ENCODE data around the gene TSHZ1.

The TSHZ1 gene

GRCh38 chr18:75222407-75222806, 11.8 kb downstream of the TSHZ1 start:
- CTCF ChIA-PET: interaction anchor here (1.3 kb wide), 1 partner anchor 10 kb away, joined by 3 read pairs; no protein-coding TSS in a partner anchor
- POLR2A ChIA-PET: no interaction called here
- DNase-seq (ENCODE audit: low read depth, low spot score): no peak
- H3K4me3 ChIP-seq (ENCODE audit: low read depth, low read length): no peak overlapping the region
- no peak for TF ChIP-seq CTCF (IDR thresholded peaks at IDR 0.05; ENCODE audit: insufficient read depth, low read length, missing control alignments)

GRCh38 chr18:75223687-75224347, 13.2 kb downstream of the TSHZ1 start:
- TF ChIP-seq CTCF (IDR thresholded peaks at IDR 0.05; ENCODE audit: insufficient read depth, low read length, missing control alignments): no peak
- ChIA-PET CTCF (interaction anchor here (1.2 kb wide), 1 partner anchor 11 kb away, joined by 3 read pairs; no protein-coding TSS in a partner anchor), POLR2A (no interaction called here)
- no peak for DNase-seq (ENCODE audit: low read depth, low spot score)
- no peak overlapping the region for H3K4me3 ChIP-seq (ENCODE audit: low read depth, low read length)

- no peak for TF ChIP-seq CTCF (IDR thresholded peaks at IDR 0.05; ENCODE audit: insufficient read depth, low read length, missing control alignments)
- POLR2A ChIA-PET: no interaction called here
- DNase-seq (ENCODE audit: low read depth, low spot score): no peak
- H3K4me3 ChIP-seq (ENCODE audit: low read depth, low read length): peak overlapping the region; percentile 33
- CTCF ChIA-PET: interaction anchor here (0.5 to 1.2 kb wide), 2 partner anchors 573 to 1029 kb away, joined by 3 read pairs; no protein-coding TSS in a partner anchor
These were observed 15.8 kb downstream of the TSHZ1 start for GRCh38 chr18:75226286-75226955.

- no peak for DNase-seq (ENCODE audit: low read depth, low spot score)
- TF ChIP-seq CTCF (IDR thresholded peaks at IDR 0.05; ENCODE audit: insufficient read depth, low read length, missing control alignments): no peak
- ChIA-PET CTCF (interaction anchor here (0.5 kb wide), 1 partner anchor 1029 kb away, joined by 3 read pairs; no protein-coding TSS in a partner anchor), POLR2A (no interaction called here)
- H3K4me3 ChIP-seq (ENCODE audit: low read depth, low read length): peak overlapping the region; percentile 33
These were observed 16.3 kb downstream of the TSHZ1 start for GRCh38 chr18:75226956-75227316.

- no peak for DNase-seq (ENCODE audit: low read depth, low spot score)
- POLR2A ChIA-PET: no interaction called here
- CTCF ChIA-PET: no interaction called here
These were observed 17.1 kb downstream of the TSHZ1 start for GRCh38 chr18:75227535-75228296.

More at GRCh38 chr18:75227535-75228296, 17.1 kb downstream of the TSHZ1 start:
- no peak for TF ChIP-seq CTCF (IDR thresholded peaks at IDR 0.05; ENCODE audit: insufficient read depth, low read length, missing control alignments)
- no peak overlapping the region for H3K4me3 ChIP-seq (ENCODE audit: low read depth, low read length)
